Epithelial cell of proximal tubule (primary cell): ENCODE measurements around the gene WDFY3. TPM values are rescaled to one million over a fixed set of nuclear protein-coding genes. Genes with fewer than 3 reads are reported as not detected.

Experiments used
- DNase-seq: peaks from one replicate; pipeline ENCODE4 v3.0.0-alpha.2; 2011; ENCODE audit warnings: low read depth
- H3K4me3 ChIP-seq: 2 replicates; pipeline ENCODE4 v1.5.1; 2011; ENCODE audit warnings: low read depth, mild to moderate bottlenecking, low read length
- total RNA-seq: library from RNA; depleted of rRNA; stranded (reverse); fragments of >200 nt; gene quantifications from 2 replicates; pipeline ENCODE4 v1.2.3, GENCODE V29; 2015
- TF ChIP-seq, protein P1 (sequence below): conservative IDR thresholded peaks from 2 replicates; pipeline ENCODE4 v1.5.1; 2012; ENCODE audit warnings: low read depth, mild to moderate bottlenecking, low read length

WDFY3 gene
- total RNA-seq, 1 donor from 2014 or later: 35.1 TPM

DNA sequence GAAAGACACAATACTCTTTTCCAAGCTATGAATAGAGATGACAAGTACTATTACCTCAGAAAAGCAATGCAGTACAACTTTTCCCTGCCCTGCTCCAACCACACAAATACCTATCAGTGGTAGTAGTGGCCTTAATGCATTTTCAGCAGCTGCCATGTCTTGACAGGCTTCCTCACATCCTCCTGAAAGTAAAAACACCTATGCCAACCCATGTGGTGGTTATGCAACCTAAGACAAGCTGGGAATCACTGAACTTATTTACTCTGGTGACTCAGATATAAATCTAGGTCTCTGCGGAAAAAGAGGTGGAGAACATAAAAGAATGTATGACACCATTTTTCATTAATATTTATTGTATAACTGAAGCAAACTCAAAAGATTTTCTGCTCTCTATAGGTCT lies 14.5 kb downstream of the WDFY3 start:
- TF ChIP-seq, protein P1, sequence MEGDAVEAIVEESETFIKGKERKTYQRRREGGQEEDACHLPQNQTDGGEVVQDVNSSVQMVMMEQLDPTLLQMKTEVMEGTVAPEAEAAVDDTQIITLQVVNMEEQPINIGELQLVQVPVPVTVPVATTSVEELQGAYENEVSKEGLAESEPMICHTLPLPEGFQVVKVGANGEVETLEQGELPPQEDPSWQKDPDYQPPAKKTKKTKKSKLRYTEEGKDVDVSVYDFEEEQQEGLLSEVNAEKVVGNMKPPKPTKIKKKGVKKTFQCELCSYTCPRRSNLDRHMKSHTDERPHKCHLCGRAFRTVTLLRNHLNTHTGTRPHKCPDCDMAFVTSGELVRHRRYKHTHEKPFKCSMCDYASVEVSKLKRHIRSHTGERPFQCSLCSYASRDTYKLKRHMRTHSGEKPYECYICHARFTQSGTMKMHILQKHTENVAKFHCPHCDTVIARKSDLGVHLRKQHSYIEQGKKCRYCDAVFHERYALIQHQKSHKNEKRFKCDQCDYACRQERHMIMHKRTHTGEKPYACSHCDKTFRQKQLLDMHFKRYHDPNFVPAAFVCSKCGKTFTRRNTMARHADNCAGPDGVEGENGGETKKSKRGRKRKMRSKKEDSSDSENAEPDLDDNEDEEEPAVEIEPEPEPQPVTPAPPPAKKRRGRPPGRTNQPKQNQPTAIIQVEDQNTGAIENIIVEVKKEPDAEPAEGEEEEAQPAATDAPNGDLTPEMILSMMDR: no peak
- H3K4me3 ChIP-seq: no peak overlapping the region
- peak; percentile 79 for DNase-seq

- H3K4me3 ChIP-seq: no peak overlapping the region
- no peak for DNase-seq
- TF ChIP-seq, protein P1: no peak
Observed at GRCh38 chr4:84948056-84948455, 18.4 kb downstream of the WDFY3 start.

DNA sequence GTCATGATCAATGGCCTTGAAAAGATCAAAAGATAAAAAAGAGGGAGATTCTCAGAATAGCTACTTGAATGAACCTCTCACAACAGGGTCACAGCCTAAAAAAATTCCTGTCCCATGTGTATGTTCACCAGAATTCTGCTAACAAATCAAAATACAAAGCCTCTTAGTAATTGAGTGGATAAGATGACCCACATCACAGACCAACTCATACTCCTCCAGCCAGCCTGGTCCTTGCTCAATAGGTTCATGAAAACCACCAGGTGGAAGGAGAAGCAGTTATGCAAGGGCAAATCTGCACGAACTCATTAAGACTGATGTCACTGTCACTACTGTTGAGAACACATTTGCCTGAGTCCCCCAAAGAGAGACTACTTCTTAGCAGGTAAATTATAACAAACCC lies 21.5 kb downstream of the WDFY3 start:
- TF ChIP-seq, protein P1: no peak
- no peak for DNase-seq
- no peak overlapping the region for H3K4me3 ChIP-seq

DNA sequence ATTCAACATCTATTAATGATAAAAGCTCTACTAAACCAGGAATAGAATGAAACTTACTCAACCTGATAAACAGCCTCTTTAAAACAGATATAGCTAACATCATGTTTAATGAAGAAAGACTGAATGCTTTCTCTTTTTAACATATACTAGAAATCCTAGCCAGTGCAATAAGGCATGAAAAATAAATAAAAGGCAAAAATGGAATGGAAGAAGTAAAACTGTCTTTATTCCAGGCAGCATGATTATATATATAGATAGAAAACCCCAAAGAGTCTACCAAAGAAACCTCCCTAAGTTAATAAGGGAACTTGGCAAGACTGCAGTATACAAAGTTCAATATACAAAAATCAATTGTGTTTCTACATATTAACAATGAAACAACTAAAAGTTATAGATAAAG lies 25.5 kb downstream of the WDFY3 start:
- no peak for DNase-seq
- TF ChIP-seq, protein P1: no peak

GRCh38 chr4:84939113-84939512 lies 27.4 kb downstream of the WDFY3 start:
- no peak for DNase-seq
- TF ChIP-seq, protein P1: no peak
- H3K4me3 ChIP-seq: no peak overlapping the region

More for the DNA sequence above, 25.5 kb downstream of the WDFY3 start:
- no peak overlapping the region for H3K4me3 ChIP-seq

GRCh38 chr4:84938316-84938715 lies 28.2 kb downstream of the WDFY3 start:
- TF ChIP-seq, protein P1: no peak
- no peak overlapping the region for H3K4me3 ChIP-seq
- no peak for DNase-seq

DNA sequence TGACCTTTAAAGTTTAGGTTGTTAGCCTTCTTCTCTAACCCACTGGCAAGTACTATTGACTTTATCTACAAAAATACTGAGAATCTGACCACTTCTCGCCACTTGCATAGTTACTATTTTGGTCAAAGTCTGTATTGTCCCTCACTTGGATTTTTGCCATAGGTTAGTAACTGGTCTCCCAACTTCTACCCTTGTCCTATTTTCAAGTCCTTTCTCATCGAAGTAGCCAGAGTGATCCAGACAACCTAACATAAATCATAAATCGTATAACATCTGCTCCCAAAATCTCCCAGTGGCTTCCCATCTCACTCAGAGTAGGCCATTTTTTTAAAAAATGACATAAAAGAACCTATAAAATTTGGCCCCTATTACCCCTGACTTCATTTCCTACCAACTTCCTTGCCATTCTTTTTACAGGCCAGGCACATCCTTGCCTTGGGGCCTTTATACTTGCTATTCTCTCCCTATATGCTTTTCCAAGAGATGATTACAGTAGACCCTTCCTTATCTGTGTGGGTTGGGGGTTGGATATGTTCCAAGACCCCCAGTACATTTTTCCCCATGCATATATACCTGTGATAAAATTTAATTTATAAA lies 29.0 kb downstream of the WDFY3 start:
- TF ChIP-seq, protein P1: no peak
- H3K4me3 ChIP-seq: no peak overlapping the region
- DNase-seq: no peak
